Astrocyte (in vitro differentiated cells and primary cell): ENCODE data around the gene RFTN1. TPM values are rescaled to one million over a fixed set of nuclear protein-coding genes. Genes with fewer than 3 reads are reported as not detected.

Source experiments
- DNase-seq: peaks from one replicate; pipeline ENCODE4 v3.0.0-alpha.2; 2010; ENCODE audit warnings: low read depth
- FAIRE-seq: peaks from 2 replicates; lab custom pipeline; 2011; peaks lifted over from hg19 to GRCh38; lab: Jason Lieb, UNC
- H2AFZ ChIP-seq: 2 replicates; pipeline ENCODE4 v1.6.0; 2012; ENCODE audit warnings: low read depth, low read length, inconsistent platforms
- H3K27ac ChIP-seq: 2 replicates; pipeline ENCODE4 v1.5.1; 2011; ENCODE audit warnings: low read depth, low read length, inconsistent platforms
- H3K27me3 ChIP-seq: 2 replicates; pipeline ENCODE4 v1.6.0; 2011; ENCODE audit warnings: low read length, inconsistent platforms; ENCODE audit not compliant: insufficient read depth
- H3K36me3 ChIP-seq: 2 replicates; pipeline ENCODE4 v1.5.1; 2011; ENCODE audit warnings: low read length, inconsistent platforms; ENCODE audit not compliant: insufficient read depth
- H3K4me1 ChIP-seq: 2 replicates; pipeline ENCODE4 v1.5.1; 2011; ENCODE audit warnings: low read length, inconsistent platforms; ENCODE audit not compliant: insufficient read depth
- H3K4me2 ChIP-seq: 2 replicates; pipeline ENCODE4 v1.6.0; 2012; ENCODE audit warnings: low read length, inconsistent platforms
- H3K4me3 ChIP-seq: 2 replicates; pipeline ENCODE4 v1.5.1; 2011; ENCODE audit warnings: low read depth, mild to moderate bottlenecking, low read length, inconsistent platforms; ENCODE audit not compliant: insufficient read depth
- H3K79me2 ChIP-seq: 2 replicates; pipeline ENCODE4 v1.6.0; 2012; ENCODE audit warnings: mild to moderate bottlenecking, low read length, inconsistent platforms; ENCODE audit not compliant: insufficient read depth
- H3K9ac ChIP-seq: 2 replicates; pipeline ENCODE4 v1.6.0; 2012; ENCODE audit warnings: mild to moderate bottlenecking, low read length, inconsistent platforms
- H3K9me3 ChIP-seq: 2 replicates; pipeline ENCODE4 v1.5.1; 2012; ENCODE audit warnings: low read depth, mild to moderate bottlenecking, low read length, inconsistent platforms; ENCODE audit not compliant: insufficient read depth
- H4K20me1 ChIP-seq: 2 replicates; pipeline ENCODE4 v1.6.0; 2012; ENCODE audit warnings: low read length, inconsistent platforms; ENCODE audit not compliant: insufficient read depth
- H3K27ac Mint-ChIP-seq: one replicate; pipeline ENCODE4 v1.8.0; 2021; ENCODE audit warnings: mild to moderate bottlenecking, mixed read lengths; ENCODE audit not compliant: unreplicated experiment
- H3K27me3 Mint-ChIP-seq: one replicate; pipeline ENCODE4 v1.8.0; 2021; ENCODE audit warnings: low read depth, mixed read lengths; ENCODE audit not compliant: unreplicated experiment
- H3K36me3 Mint-ChIP-seq: one replicate; pipeline ENCODE4 v1.8.0; 2021; ENCODE audit warnings: low read depth, mixed read lengths; ENCODE audit not compliant: unreplicated experiment
- H3K4me1 Mint-ChIP-seq: one replicate; pipeline ENCODE4 v1.8.0; 2021; ENCODE audit warnings: low read depth, mixed read lengths; ENCODE audit not compliant: unreplicated experiment
- H3K4me3 Mint-ChIP-seq: one replicate; pipeline ENCODE4 v1.8.0; 2021; ENCODE audit warnings: mild to moderate bottlenecking, moderate library complexity, mixed read lengths; ENCODE audit not compliant: unreplicated experiment
- H3K9me3 Mint-ChIP-seq: one replicate; pipeline ENCODE4 v1.8.0; 2021; ENCODE audit warnings: mild to moderate bottlenecking, mixed read lengths; ENCODE audit not compliant: unreplicated experiment
- CTCF ChIP-seq: IDR thresholded peaks from 2 replicates; pipeline ENCODE4 v1.5.1; 2011; ENCODE audit warnings: low read depth, mild to moderate bottlenecking, inconsistent platforms, low read length, moderate library complexity; ENCODE audit not compliant: insufficient read depth
- EZH2 ChIP-seq: IDR thresholded peaks from 2 replicates; pipeline ENCODE4 v1.6.1; 2012; ENCODE audit warnings: mild to moderate bottlenecking, low read length, inconsistent platforms; ENCODE audit not compliant: insufficient read depth
- total RNA-seq: library from RNA; stranded (reverse); gene quantifications from 2 replicates; pipeline ENCODE4 v1.2.1, GENCODE V29; 2021

Gene RFTN1
- total RNA-seq, 1 donor from 2014 or later, result 49.5 TPM

- no peak overlapping the region for H3K9ac ChIP-seq
- TF ChIP-seq EZH2 (no peak), CTCF (no peak)
- H3K79me2 ChIP-seq, result no peaks in the 10 kb centered on the region
- H3K4me1 Mint-ChIP-seq, result peaks cover 14% of the 10 kb centered on the region
- no peak overlapping the region for H2AFZ ChIP-seq
- H4K20me1 ChIP-seq, result no peaks in the 10 kb centered on the region
- no peaks in the 10 kb centered on the region for H3K9me3 ChIP-seq
- H3K4me1 ChIP-seq, result peaks cover 6% of the 10 kb centered on the region
- H3K27me3 Mint-ChIP-seq, result peaks cover 10% of the 10 kb centered on the region
- no peak for DNase-seq
- no peaks in the 10 kb centered on the region for H3K36me3 ChIP-seq
- no peak overlapping the region for H3K27ac Mint-ChIP-seq
- H3K27me3 ChIP-seq, result no peaks in the 10 kb centered on the region
- no peak overlapping the region for H3K4me3 Mint-ChIP-seq
- no peak overlapping the region for H3K27ac ChIP-seq
- H3K4me3 ChIP-seq, result no peak overlapping the region
- H3K36me3 Mint-ChIP-seq, result no peaks in the 10 kb centered on the region
- no peak overlapping the region for H3K4me2 ChIP-seq
- no peak for FAIRE-seq
- peaks cover 2% of the 10 kb centered on the region for H3K9me3 Mint-ChIP-seq
Measured at GRCh38 chr3:16547561-16548357, 34.3 kb upstream of the RFTN1 start.

GRCh38 chr3:16546186-16547010 is 32.9 kb upstream of the RFTN1 start:
- Histone ChIP-seq H3K27me3 (peaks cover under 1% of the 10 kb centered on the region), H3K4me1 (peaks cover 6% of the 10 kb centered on the region), H3K27ac (no peak overlapping the region), H3K4me2 (no peak overlapping the region), H3K9ac (no peak overlapping the region), H3K4me3 (no peak overlapping the region), H3K36me3 (no peaks in the 10 kb centered on the region), H2AFZ (no peak overlapping the region), H3K79me2 (no peaks in the 10 kb centered on the region), H4K20me1 (no peaks in the 10 kb centered on the region), H3K9me3 (no peaks in the 10 kb centered on the region)
- Mint-ChIP-seq H3K4me3 (no peak overlapping the region), H3K4me1 (peaks cover 14% of the 10 kb centered on the region), H3K9me3 (peaks cover 2% of the 10 kb centered on the region), H3K36me3 (no peaks in the 10 kb centered on the region), H3K27me3 (peaks cover 10% of the 10 kb centered on the region), H3K27ac (no peak overlapping the region)
- FAIRE-seq, result no peak
- no peak for DNase-seq
- no peak for TF ChIP-seq CTCF
- no peak for TF ChIP-seq EZH2
